Measurements from ENCODE around the gene NBPF1.
"Not testable (repeated sequence)": the region's sequence is repeated elsewhere in the genome, so short reads cannot be mapped to it uniquely, and the experiment has no call there.

NBPF1 gene

GRCh38 chr1:16600855-16601786 is 12.2 kb downstream of the NBPF1 start:
- not testable (repeated sequence) for H3K4me3 ChIP-seq (ENCODE audit: control insufficient read depth, low read depth, low read length); DNase-seq (ENCODE audit: low read depth)

- not testable (repeated sequence) for H3K4me3 ChIP-seq (ENCODE audit: control insufficient read depth, low read depth, low read length)
Observed at GRCh38 chr1:16599326-16599725, 14.0 kb downstream of the NBPF1 start.

GRCh38 chr1:16595216-16595615 is 18.1 kb downstream of the NBPF1 start:
- H3K4me3 ChIP-seq (ENCODE audit: control insufficient read depth, low read depth, low read length); DNase-seq (ENCODE audit: low read depth): not testable (repeated sequence)

More at GRCh38 chr1:16599326-16599725, 14.0 kb downstream of the NBPF1 start:
- not testable (repeated sequence) for DNase-seq (ENCODE audit: low read depth)

GRCh38 chr1:16591845-16592244 is 21.5 kb downstream of the NBPF1 start:
- H3K4me3 ChIP-seq (ENCODE audit: control insufficient read depth, low read depth, low read length); DNase-seq (ENCODE audit: low read depth): not testable (repeated sequence)

- H3K4me3 ChIP-seq (ENCODE audit: control insufficient read depth, low read depth, low read length); DNase-seq (ENCODE audit: low read depth): not testable (repeated sequence)
Observed at GRCh38 chr1:16588081-16588480, 25.3 kb downstream of the NBPF1 start.

- not testable (repeated sequence) for DNase-seq (ENCODE audit: low read depth); H3K4me3 ChIP-seq (ENCODE audit: control insufficient read depth, low read depth, low read length)
Observed at GRCh38 chr1:16587639-16588038, 25.7 kb downstream of the NBPF1 start.

- H3K4me3 ChIP-seq (ENCODE audit: control insufficient read depth, low read depth, low read length); DNase-seq (ENCODE audit: low read depth): not testable (repeated sequence)
Observed at GRCh38 chr1:16565324-16565723, 48.0 kb downstream of the NBPF1 start.

GRCh38 chr1:16561035-16561434 is 52.3 kb downstream of the NBPF1 start:
- not testable (repeated sequence) for DNase-seq (ENCODE audit: low read depth); H3K4me3 ChIP-seq (ENCODE audit: control insufficient read depth, low read depth, low read length)

GRCh38 chr1:16560498-16560897 is 52.9 kb downstream of the NBPF1 start:
- H3K4me3 ChIP-seq (ENCODE audit: control insufficient read depth, low read depth, low read length); DNase-seq (ENCODE audit: low read depth): not testable (repeated sequence)

- DNase-seq (ENCODE audit: low read depth); H3K4me3 ChIP-seq (ENCODE audit: control insufficient read depth, low read depth, low read length): not testable (repeated sequence)
Observed at GRCh38 chr1:16559688-16560087, 53.7 kb downstream of the NBPF1 start.

GRCh38 chr1:16557034-16557433 is 56.3 kb downstream of the NBPF1 start:
- not testable (repeated sequence) for DNase-seq (ENCODE audit: low read depth); H3K4me3 ChIP-seq (ENCODE audit: control insufficient read depth, low read depth, low read length)

GRCh38 chr1:16553244-16553643 is 60.1 kb downstream of the NBPF1 start:
- DNase-seq (ENCODE audit: low read depth); H3K4me3 ChIP-seq (ENCODE audit: control insufficient read depth, low read depth, low read length): not testable (repeated sequence)

GRCh38 chr1:16550212-16550918 is 63.0 kb downstream of the NBPF1 start:
- DNase-seq (ENCODE audit: low read depth): not testable (repeated sequence)

GRCh38 chr1:16549545-16549944 is 63.8 kb downstream of the NBPF1 start:
- DNase-seq (ENCODE audit: low read depth); H3K4me3 ChIP-seq (ENCODE audit: control insufficient read depth, low read depth, low read length): not testable (repeated sequence)

More at GRCh38 chr1:16550212-16550918, 63.0 kb downstream of the NBPF1 start:
- not testable (repeated sequence) for H3K4me3 ChIP-seq (ENCODE audit: control insufficient read depth, low read depth, low read length)

- DNase-seq (ENCODE audit: low read depth): not testable (repeated sequence)
Observed at GRCh38 chr1:16547502-16548241, 65.7 kb downstream of the NBPF1 start.

GRCh38 chr1:16545682-16546095 is 67.7 kb downstream of the NBPF1 start:
- not testable (repeated sequence) for H3K4me3 ChIP-seq (ENCODE audit: control insufficient read depth, low read depth, low read length); DNase-seq (ENCODE audit: low read depth)

More at GRCh38 chr1:16547502-16548241, 65.7 kb downstream of the NBPF1 start:
- not testable (repeated sequence) for H3K4me3 ChIP-seq (ENCODE audit: control insufficient read depth, low read depth, low read length)

GRCh38 chr1:16540421-16540893 is 72.9 kb downstream of the NBPF1 start:
- not testable (repeated sequence) for DNase-seq (ENCODE audit: low read depth); H3K4me3 ChIP-seq (ENCODE audit: control insufficient read depth, low read depth, low read length)

GRCh38 chr1:16537528-16537927 is 75.8 kb downstream of the NBPF1 start:
- DNase-seq (ENCODE audit: low read depth); H3K4me3 ChIP-seq (ENCODE audit: control insufficient read depth, low read depth, low read length): not testable (repeated sequence)
